Mesendoderm (in vitro differentiated cells): ENCODE results near the gene MIEF2.

Experiments
- DNase-seq: peaks from one replicate; pipeline ENCODE4 v3.0.0; 2013
- H2AK5ac ChIP-seq: 2 replicates; pipeline ENCODE4 v1.6.1; 2013; ENCODE audit warnings: low read length, inconsistent platforms
- H2BK120ac ChIP-seq: 2 replicates; pipeline ENCODE4 v1.6.1; 2013; ENCODE audit warnings: low read depth, mild to moderate bottlenecking, low read length, moderate library complexity, mixed read lengths
- H2BK15ac ChIP-seq: replicated peaks from 2 replicates; pipeline ENCODE4 v1.6.1; 2013; ENCODE audit warnings: low read depth, mild to moderate bottlenecking, moderate library complexity
- H2BK5ac ChIP-seq: 2 replicates; pipeline ENCODE4 v1.6.1; 2013; ENCODE audit warnings: low read length, inconsistent platforms
- H3K18ac ChIP-seq: 2 replicates; pipeline ENCODE4 v1.6.1; 2013; ENCODE audit warnings: mild to moderate bottlenecking, low read length, mixed read lengths
- H3K23ac ChIP-seq: one replicate; pipeline ENCODE4 v1.6.1; 2013; ENCODE audit warnings: low read length
- H3K27ac ChIP-seq: 2 replicates; pipeline ENCODE4 v1.5.1; 2013; ENCODE audit warnings: low read depth, mild to moderate bottlenecking, inconsistent platforms, low read length, moderate library complexity
- H3K27me3 ChIP-seq: 2 replicates; pipeline ENCODE4 v1.6.1; 2013; ENCODE audit warnings: low read length, control low read depth, mild to moderate bottlenecking, inconsistent platforms; ENCODE audit not compliant: insufficient read depth, poor library complexity
- H3K36me3 ChIP-seq: 2 replicates; pipeline ENCODE4 v1.6.1; 2013; ENCODE audit warnings: low read length, inconsistent platforms; ENCODE audit not compliant: control insufficient read depth, insufficient read depth
- H3K4ac ChIP-seq: one replicate; pipeline ENCODE4 v1.6.1; 2013; ENCODE audit warnings: low read depth, mild to moderate bottlenecking, low read length, moderate library complexity
- H3K4me1 ChIP-seq: 2 replicates; pipeline ENCODE4 v1.6.1; 2013; ENCODE audit warnings: low read depth, low read length, inconsistent platforms; ENCODE audit not compliant: control insufficient read depth
- H3K4me2 ChIP-seq: 2 replicates; pipeline ENCODE4 v1.6.1; 2013; ENCODE audit warnings: low read length
- H3K4me3 ChIP-seq: 2 replicates; pipeline ENCODE4 v1.5.1; 2013; ENCODE audit warnings: mild to moderate bottlenecking, low read length
- H3K56ac ChIP-seq: one replicate; pipeline ENCODE4 v1.6.1; 2013; ENCODE audit warnings: low read length
- H3K79me1 ChIP-seq: 2 replicates; pipeline ENCODE4 v1.6.1; 2013; ENCODE audit warnings: low read length, inconsistent platforms
- H3K79me2 ChIP-seq: 2 replicates; pipeline ENCODE4 v1.6.1; 2013; ENCODE audit warnings: mild to moderate bottlenecking, low read length; ENCODE audit not compliant: control insufficient read depth, insufficient read depth
- H3K9ac ChIP-seq: 2 replicates; pipeline ENCODE4 v1.6.1; 2013; ENCODE audit warnings: low read length, inconsistent platforms
- H4K5ac ChIP-seq: one replicate; pipeline ENCODE4 v1.6.1; 2013; ENCODE audit warnings: low read length
- H4K8ac ChIP-seq: one replicate; pipeline ENCODE4 v1.6.1; 2013; ENCODE audit warnings: low read depth, mild to moderate bottlenecking, control low read depth, low read length, moderate library complexity
- WGBS: extraction: QIAGEN DNeasy Blood & Tissue Kit; methylation state at CpG from one replicate; pipeline ENCODE4 v1.1.7; 2013; ENCODE audit warnings: low lambda C conversion rate, missing lambda C conversion rate; ENCODE audit not compliant: insufficient coverage; ENCODE audit errors: extremely low coverage; 5-methylcytosine and 5-hydroxymethylcytosine counted together

The MIEF2 gene

DNA sequence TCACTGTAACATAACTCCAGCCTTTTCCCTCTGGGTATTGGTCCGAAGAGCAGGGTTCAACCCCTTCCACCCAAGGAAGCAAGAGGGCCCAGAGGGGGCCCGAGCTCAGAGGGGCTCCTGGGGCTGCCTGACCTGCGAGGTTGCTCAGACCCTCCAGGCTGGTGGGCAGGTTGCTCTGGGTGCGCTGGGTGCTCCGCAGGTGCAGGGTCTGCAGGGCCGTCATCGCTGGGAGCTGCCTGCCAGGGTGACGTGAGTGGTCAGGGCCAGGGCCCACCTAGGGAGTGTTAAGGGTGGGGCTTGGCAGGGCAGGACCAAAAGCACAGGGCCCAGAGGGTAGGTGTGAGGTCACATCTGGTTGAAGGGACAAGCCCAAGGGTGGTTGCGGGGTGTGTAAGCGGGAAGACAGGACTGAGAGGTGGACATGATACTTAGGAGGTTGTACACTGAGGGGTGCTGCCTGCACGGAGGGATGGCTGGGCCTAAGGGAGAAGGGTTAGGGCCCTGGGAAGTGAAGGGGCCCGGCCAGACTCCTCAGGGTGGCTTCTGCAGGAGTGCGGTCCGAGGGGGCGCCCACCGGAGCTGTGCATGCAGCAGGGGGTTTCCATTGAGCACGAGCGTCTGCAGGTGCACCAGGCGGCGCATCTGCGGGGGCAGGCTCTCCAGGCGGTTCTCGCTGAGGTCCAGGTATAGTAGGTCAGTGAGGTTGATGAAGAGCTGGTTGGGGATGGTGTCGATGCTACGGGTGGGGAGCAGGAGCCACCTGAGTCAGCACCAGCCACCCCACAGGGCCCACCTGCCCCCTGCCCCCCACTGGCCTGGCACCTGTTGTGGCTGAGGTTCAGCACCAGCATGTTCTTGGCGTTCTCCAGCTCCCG is 6.3 kb upstream of the MIEF2 start:
- Histone ChIP-seq H2AK5ac (no peak overlapping the region), H2BK15ac (no peak overlapping the region), H3K9ac (no peak overlapping the region), H2BK5ac (no peak overlapping the region), H3K23ac (no peak overlapping the region), H3K36me3 (peaks cover 19% of the 10 kb centered on the region), H3K27ac (no peak overlapping the region), H3K18ac (no peak overlapping the region), H4K5ac (no peak overlapping the region), H3K4me1 (peaks cover 3% of the 10 kb centered on the region), H4K8ac (no peak overlapping the region), H3K79me1 (peaks cover 11% of the 10 kb centered on the region), H3K4me2 (no peak overlapping the region), H2BK120ac (no peak overlapping the region), H3K27me3 (no peaks in the 10 kb centered on the region), H3K4me3 (no peak overlapping the region), H3K79me2 (peaks cover 20% of the 10 kb centered on the region), H3K56ac (no peak overlapping the region), H3K4ac (no peak overlapping the region)
- no CpG with 5 or more reads among the region's 27 CpGs for WGBS
- no peak for DNase-seq

DNA sequence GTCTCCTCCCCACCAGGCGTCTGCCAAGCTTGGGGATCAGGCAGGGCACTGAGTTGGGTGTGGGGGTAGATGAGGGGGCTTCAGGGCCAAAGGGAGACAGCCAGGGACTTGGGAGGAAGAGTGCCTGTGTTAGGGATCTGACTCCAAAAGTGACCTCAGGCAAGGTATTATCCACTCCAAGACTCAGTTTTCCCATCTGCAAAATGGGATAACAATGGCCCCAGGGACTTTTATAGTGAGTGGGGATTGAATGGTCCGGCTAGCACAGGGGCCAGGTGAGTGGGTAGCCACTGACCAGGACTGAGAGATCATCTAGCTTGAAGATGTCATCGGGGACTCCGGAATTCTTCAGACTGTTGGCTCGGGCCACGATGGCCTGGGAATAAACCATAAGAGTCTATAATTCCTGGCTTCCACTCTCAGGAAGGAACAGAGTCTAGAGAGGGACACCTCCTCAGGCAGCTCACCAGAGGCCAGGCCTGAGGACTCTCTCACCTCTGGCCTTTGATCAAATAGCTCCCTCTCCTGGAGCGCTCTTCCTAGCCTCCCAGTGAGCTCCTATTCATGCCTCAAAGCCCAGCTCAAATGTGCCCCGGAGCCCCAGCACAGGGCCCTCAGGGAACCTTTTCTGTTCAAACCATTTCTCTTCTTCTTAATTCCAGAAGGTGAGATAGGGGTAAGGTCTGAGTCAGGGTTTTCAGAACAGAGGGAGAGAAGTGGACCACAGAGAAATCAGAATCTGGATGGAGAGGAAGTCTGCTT is 5.4 kb upstream of the MIEF2 start:
- Histone ChIP-seq H3K36me3 (peaks cover 19% of the 10 kb centered on the region), H4K5ac (no peak overlapping the region), H3K18ac (no peak overlapping the region), H3K4me2 (no peak overlapping the region), H3K23ac (no peak overlapping the region), H3K79me2 (peaks cover 20% of the 10 kb centered on the region), H3K56ac (no peak overlapping the region), H3K27me3 (no peaks in the 10 kb centered on the region), H2BK120ac (no peak overlapping the region), H3K79me1 (peaks cover 11% of the 10 kb centered on the region), H2AK5ac (no peak overlapping the region), H3K9ac (no peak overlapping the region), H4K8ac (no peak overlapping the region), H3K4me1 (peaks cover 3% of the 10 kb centered on the region), H2BK15ac (no peak overlapping the region), H3K27ac (no peak overlapping the region), H3K4me3 (no peak overlapping the region), H3K4ac (no peak overlapping the region), H2BK5ac (no peak overlapping the region)
- no CpG with 5 or more reads among the region's 8 CpGs for WGBS
- DNase-seq = no peak

DNA sequence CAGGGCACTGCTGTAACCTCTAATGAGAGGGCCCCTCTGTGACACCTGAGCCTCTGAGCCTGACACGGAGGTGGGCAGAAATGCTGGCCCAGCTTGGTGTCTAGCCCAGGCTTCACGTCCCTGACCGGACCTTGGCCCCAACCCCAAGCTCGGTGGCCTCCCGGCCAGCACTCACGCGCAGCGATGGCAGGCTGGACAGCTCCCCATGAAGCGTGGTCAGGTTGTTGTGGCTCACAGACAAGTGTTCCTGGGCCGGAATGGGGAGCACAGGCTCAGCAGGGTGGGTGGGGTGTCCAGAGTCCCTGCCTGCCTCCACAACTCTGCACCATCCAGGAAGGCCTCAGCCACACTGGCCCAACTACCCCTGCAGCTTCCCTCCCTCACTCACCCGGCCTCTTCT is 4.1 kb upstream of the MIEF2 start:
- Histone ChIP-seq H3K36me3 (peaks cover 15% of the 10 kb centered on the region), H4K8ac (no peak overlapping the region), H3K27ac (no peak overlapping the region), H2AK5ac (no peak overlapping the region), H3K27me3 (no peaks in the 10 kb centered on the region), H3K4me1 (peaks cover 3% of the 10 kb centered on the region), H3K79me1 (peaks cover 13% of the 10 kb centered on the region), H2BK15ac (no peak overlapping the region), H3K18ac (no peak overlapping the region), H2BK5ac (no peak overlapping the region), H3K4ac (no peak overlapping the region), H3K9ac (no peak overlapping the region), H3K4me3 (no peak overlapping the region), H3K23ac (no peak overlapping the region), H3K79me2 (peaks cover 20% of the 10 kb centered on the region), H3K4me2 (no peak overlapping the region), H2BK120ac (no peak overlapping the region), H3K56ac (no peak overlapping the region), H4K5ac (no peak overlapping the region)
- no peak for DNase-seq
- no CpG with 5 or more reads among the region's 11 CpGs for WGBS

DNA sequence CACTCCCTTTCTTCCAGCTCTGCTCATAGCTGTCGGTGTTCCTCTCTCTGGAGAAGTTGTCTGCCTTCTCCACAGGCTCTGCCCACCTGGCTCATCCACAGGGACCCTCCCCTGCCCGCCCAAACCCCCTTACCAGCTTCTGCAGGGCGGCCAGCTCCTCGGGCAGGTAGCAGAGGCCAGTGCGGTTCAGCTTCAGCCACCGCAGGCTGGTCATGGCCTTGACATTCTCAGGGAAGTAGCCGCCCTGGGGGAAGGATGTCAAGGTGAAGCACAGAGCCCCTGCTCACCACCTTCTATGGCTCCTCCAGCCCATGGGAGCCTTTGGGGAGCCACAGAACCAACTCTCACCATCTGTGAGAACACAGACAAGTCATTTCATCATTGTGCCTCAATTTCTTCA is 3.7 kb upstream of the MIEF2 start:
- no peak overlapping the region for H3K27ac ChIP-seq
- H3K23ac ChIP-seq = no peak overlapping the region
- peak overlapping the region; percentile 94 for H3K9ac ChIP-seq
- peaks cover 17% of the 10 kb centered on the region for H3K79me1 ChIP-seq
- no peak overlapping the region for H3K4ac ChIP-seq
- H3K36me3 ChIP-seq = peaks cover 11% of the 10 kb centered on the region
- H4K5ac ChIP-seq = no peak overlapping the region
- peaks cover 3% of the 10 kb centered on the region for H3K4me1 ChIP-seq
- H2BK120ac ChIP-seq = no peak overlapping the region
- no peak overlapping the region for H2AK5ac ChIP-seq
- H2BK5ac ChIP-seq = no peak overlapping the region
- H4K8ac ChIP-seq = no peak overlapping the region
- no CpG with 5 or more reads among the region's 7 CpGs for WGBS
- no peak overlapping the region for H3K18ac ChIP-seq
- H3K4me3 ChIP-seq = no peak overlapping the region
- no peak for DNase-seq
- H3K79me2 ChIP-seq = peaks cover 21% of the 10 kb centered on the region
- no peaks in the 10 kb centered on the region for H3K27me3 ChIP-seq
- no peak overlapping the region for H2BK15ac ChIP-seq
- H3K56ac ChIP-seq = peak overlapping the region; percentile 95
- H3K4me2 ChIP-seq = no peak overlapping the region

DNA sequence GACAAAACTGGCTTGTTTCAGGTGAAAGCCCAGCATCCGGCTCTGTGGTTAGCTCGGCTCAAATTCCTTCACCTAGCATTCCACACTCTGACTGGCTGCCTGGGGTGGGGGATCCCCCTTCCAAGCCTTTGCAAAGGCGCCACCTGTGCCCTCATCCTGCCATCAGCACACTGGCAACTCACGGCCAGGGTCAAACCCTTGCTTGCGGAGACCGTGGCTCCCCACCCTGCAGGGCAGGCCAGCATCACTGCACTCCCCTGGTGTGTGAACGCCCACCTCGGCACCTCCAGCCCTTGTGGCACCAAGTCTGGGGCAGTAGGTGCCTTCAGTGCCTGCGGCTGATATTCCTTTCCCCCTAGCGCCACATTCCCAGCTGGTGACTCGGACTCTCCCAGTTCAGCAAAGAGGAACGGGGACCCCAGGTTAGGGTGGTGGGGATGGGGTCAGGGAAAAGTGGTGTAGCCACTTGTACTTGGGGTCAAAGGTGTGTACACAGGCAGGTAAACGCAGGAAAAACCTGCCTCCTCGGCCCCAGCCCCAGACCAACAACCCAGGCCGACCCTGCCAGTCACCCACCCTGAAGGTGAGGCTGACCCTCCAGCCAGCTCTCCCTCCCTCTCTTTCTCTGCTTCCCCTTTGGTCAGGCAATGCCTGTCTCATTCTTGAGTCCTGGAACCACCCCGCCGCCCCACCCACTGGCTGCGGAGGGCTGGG is 3.0 kb upstream of the MIEF2 start:
- Histone ChIP-seq H3K36me3 (peaks cover 10% of the 10 kb centered on the region), H3K27me3 (no peaks in the 10 kb centered on the region), H4K5ac (no peak overlapping the region), H3K4me2 (peak overlapping the region; percentile 78), H2AK5ac (peak overlapping the region; percentile 80), H3K18ac (no peak overlapping the region), H4K8ac (no peak overlapping the region), H3K9ac (peak overlapping the region; percentile 94), H2BK120ac (no peak overlapping the region), H2BK15ac (no peak overlapping the region), H2BK5ac (no peak overlapping the region), H3K4me1 (peaks cover 3% of the 10 kb centered on the region), H3K56ac (peak overlapping the region; percentile 95), H3K79me1 (peaks cover 21% of the 10 kb centered on the region), H3K4me3 (peak overlapping the region; percentile 91), H3K23ac (peak overlapping the region; percentile 84), H3K27ac (peak overlapping the region; percentile 12), H3K79me2 (peaks cover 23% of the 10 kb centered on the region), H3K4ac (no peak overlapping the region)
- DNase-seq = peak; percentile 68
- WGBS = no CpG with 5 or more reads among the region's 18 CpGs
